Stimulated activated CD8-positive, alpha-beta memory T cell treated with anti-CD3 and anti-CD28 coated beads, Interleukin-7, amount 100 ng/mL, for 1 hour (primary cell): Measurements from ENCODE around the gene DNAH11.

Source experiments
- DNase-seq, 2 donors: peaks; one replicate each; pipeline ENCODE4 v3.0.0-alpha.2; 2020; ENCODE audit warnings: low read depth in 2 of 2

Gene DNAH11

GRCh38 chr7:21884496-21884895 lies 341.7 kb downstream of the DNAH11 start:
- DNase-seq = no peak

GRCh38 chr7:21886396-21886795 lies 343.6 kb downstream of the DNAH11 start:
- DNase-seq = no peak

GRCh38 chr7:21887353-21887752 lies 344.5 kb downstream of the DNAH11 start:
- no peak for DNase-seq

- no peak for DNase-seq
Measured at GRCh38 chr7:21887779-21888178, 344.9 kb downstream of the DNAH11 start.

- DNase-seq = no peak
Measured at GRCh38 chr7:21891291-21891690, 348.5 kb downstream of the DNAH11 start.

- no peak for DNase-seq
Measured at GRCh38 chr7:21893401-21893800, 350.6 kb downstream of the DNAH11 start.

- DNase-seq = no peak
Measured at GRCh38 chr7:21898265-21898930, 355.6 kb downstream of the DNAH11 start.

GRCh38 chr7:21902240-21902639 lies 359.4 kb downstream of the DNAH11 start:
- no peak for DNase-seq

GRCh38 chr7:21903020-21903786 lies 360.4 kb downstream of the DNAH11 start:
- no peak for DNase-seq

GRCh38 chr7:21908746-21909145 lies 365.9 kb downstream of the DNAH11 start:
- DNase-seq = no peak

- no peak for DNase-seq
Measured at GRCh38 chr7:21910253-21910652, 367.4 kb downstream of the DNAH11 start.

GRCh38 chr7:21911341-21911875 lies 368.6 kb downstream of the DNAH11 start:
- no peak for DNase-seq

GRCh38 chr7:21912305-21912704 lies 369.5 kb downstream of the DNAH11 start:
- DNase-seq = no peak

- no peak for DNase-seq
Measured at GRCh38 chr7:21912931-21913780, 370.3 kb downstream of the DNAH11 start.

GRCh38 chr7:21914671-21915070 lies 371.8 kb downstream of the DNAH11 start:
- no peak for DNase-seq

GRCh38 chr7:21915140-21915539 lies 372.3 kb downstream of the DNAH11 start:
- DNase-seq = no peak

- DNase-seq = no peak
Measured at GRCh38 chr7:21916176-21916575, 373.3 kb downstream of the DNAH11 start.

GRCh38 chr7:21916629-21917028 lies 373.8 kb downstream of the DNAH11 start:
- DNase-seq = no peak

- no peak for DNase-seq
Measured at GRCh38 chr7:21918216-21918615, 375.4 kb downstream of the DNAH11 start.

- DNase-seq = no peak
Measured at GRCh38 chr7:21920936-21921335, 378.1 kb downstream of the DNAH11 start.

GRCh38 chr7:21922605-21923004 lies 379.8 kb downstream of the DNAH11 start:
- DNase-seq = no peak

GRCh38 chr7:21923658-21924057 lies 380.8 kb downstream of the DNAH11 start:
- no peak for DNase-seq
